Smooth muscle cell (in vitro differentiated cells): ENCODE data around the gene ARAF. TPM values are rescaled to one million over a fixed set of nuclear protein-coding genes. Genes with fewer than 3 reads are reported as not detected.

Experiments used
- DNase-seq: peaks from one replicate; lab custom pipeline; 2025; ENCODE audit not compliant: unreplicated experiment; lab: John Stamatoyannopoulos, UW
- H2AFZ ChIP-seq: fragments of 200-600 bp; sonication (generic); 2 replicates; pipeline ENCODE4 v1.6.0; 2016; ENCODE audit warnings: antibody characterized with exemption, low read depth, mild to moderate bottlenecking
- H3F3A ChIP-seq: fragments of 200-600 bp; sonication (generic); 2 replicates; pipeline ENCODE4 v1.6.0; 2017; ENCODE audit warnings: antibody characterized with exemption, low read depth
- H3K27ac ChIP-seq: fragments of 200-600 bp; sonication (generic); 2 replicates; pipeline ENCODE4 v1.5.1; 2016; ENCODE audit warnings: low read depth, mild to moderate bottlenecking
- H3K27me3 ChIP-seq: fragments of 200-600 bp; sonication (generic); 2 replicates; pipeline ENCODE4 v1.6.1; 2016; ENCODE audit warnings: low read depth, mild to moderate bottlenecking
- H3K36me3 ChIP-seq: fragments of 200-600 bp; sonication (generic); 2 replicates; pipeline ENCODE4 v1.5.1; 2016; ENCODE audit warnings: low read depth
- H3K4me1 ChIP-seq: fragments of 200-600 bp; sonication (generic); 2 replicates; pipeline ENCODE4 v1.5.1; 2016; ENCODE audit warnings: low read depth
- H3K4me2 ChIP-seq: fragments of 200-600 bp; sonication (generic); 2 replicates; pipeline ENCODE4 v1.6.0; 2016; ENCODE audit warnings: mild to moderate bottlenecking
- H3K4me3 ChIP-seq: fragments of 200-600 bp; sonication (generic); 2 replicates; pipeline ENCODE4 v1.5.1; 2016; ENCODE audit warnings: mild to moderate bottlenecking
- H3K79me2 ChIP-seq: fragments of 200-600 bp; sonication (generic); 2 replicates; pipeline ENCODE4 v1.6.0; 2016; ENCODE audit warnings: low read depth, mild to moderate bottlenecking
- H3K9ac ChIP-seq: fragments of 200-600 bp; sonication (generic); 2 replicates; pipeline ENCODE4 v1.6.0; 2016; ENCODE audit warnings: low read depth
- H3K9me3 ChIP-seq: fragments of 200-600 bp; sonication (generic); replicated peaks from 2 replicates; pipeline ENCODE4 v1.5.1; 2016; ENCODE audit warnings: low read depth
- H4K20me1 ChIP-seq: fragments of 200-600 bp; sonication (generic); 2 replicates; pipeline ENCODE4 v1.6.0; 2016; ENCODE audit warnings: low read depth
- WGBS: methylation state at CpG from one replicate; pipeline ENCODE4 v1.1.7; 2016; ENCODE audit warnings: low lambda C conversion rate; 5-methylcytosine and 5-hydroxymethylcytosine counted together
- polyA plus RNA-seq: library from polyadenylated mRNA; unstranded; fragments of >200 nt; fragmentation: Nextera tagmentation; extraction: Ambion mirVana; gene quantifications from 2 replicates; pipeline ENCODE4 v1.2.1, GENCODE V29; 2016
- total RNA-seq: library from RNA; depleted of rRNA; stranded (reverse); fragments of >200 nt; gene quantifications from 2 replicates; pipeline ENCODE4 v1.2.3, GENCODE V29; 2014
- TF ChIP-seq, protein P1 (sequence below): fragments of 200-600 bp; sonication (generic); IDR thresholded peaks from 2 replicates; pipeline ENCODE4 v1.5.1; 2017; ENCODE audit warnings: borderline replicate concordance, mild to moderate bottlenecking, antibody characterized with exemption; ENCODE audit not compliant: insufficient read depth, poor library complexity, severe bottlenecking

Gene ARAF
- total and polyA plus RNA-seq, 2 experiments from 2014 or later, result 33.1 to 63.1 TPM

DNA sequence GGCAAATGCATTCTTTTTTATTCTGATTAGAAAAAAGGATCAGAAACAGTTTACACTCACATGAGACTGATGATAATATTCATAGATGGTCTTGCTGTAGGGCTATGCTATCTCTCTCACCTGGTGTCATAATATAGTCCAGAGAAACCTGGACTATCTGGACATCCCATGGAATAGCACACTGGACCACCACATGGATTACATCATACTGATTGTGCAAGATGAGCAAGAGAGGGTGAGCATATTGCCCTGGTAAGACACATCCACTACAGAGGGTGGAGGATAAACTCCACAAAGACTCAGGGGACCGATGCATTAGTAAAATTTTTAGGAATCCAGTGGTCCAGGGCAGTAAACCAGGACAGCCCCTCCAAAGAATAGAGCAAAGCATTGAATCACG is 50.5 kb downstream of the ARAF start:
- DNase-seq, result no peak
- Histone ChIP-seq H3K27ac (no peak overlapping the region), H3K4me1 (no peaks in the 10 kb centered on the region), H3K9ac (no peak overlapping the region), H3K27me3 (no peaks in the 10 kb centered on the region), H3K9me3 (no peaks in the 10 kb centered on the region), H4K20me1 (no peaks in the 10 kb centered on the region), H2AFZ (no peak overlapping the region), H3F3A (no peaks in the 10 kb centered on the region), H3K79me2 (no peaks in the 10 kb centered on the region), H3K36me3 (no peaks in the 10 kb centered on the region), H3K4me3 (no peak overlapping the region), H3K4me2 (no peak overlapping the region)
- 61% methylated on average over 2 of the region's 2 CpGs for WGBS
- TF ChIP-seq, protein P1, sequence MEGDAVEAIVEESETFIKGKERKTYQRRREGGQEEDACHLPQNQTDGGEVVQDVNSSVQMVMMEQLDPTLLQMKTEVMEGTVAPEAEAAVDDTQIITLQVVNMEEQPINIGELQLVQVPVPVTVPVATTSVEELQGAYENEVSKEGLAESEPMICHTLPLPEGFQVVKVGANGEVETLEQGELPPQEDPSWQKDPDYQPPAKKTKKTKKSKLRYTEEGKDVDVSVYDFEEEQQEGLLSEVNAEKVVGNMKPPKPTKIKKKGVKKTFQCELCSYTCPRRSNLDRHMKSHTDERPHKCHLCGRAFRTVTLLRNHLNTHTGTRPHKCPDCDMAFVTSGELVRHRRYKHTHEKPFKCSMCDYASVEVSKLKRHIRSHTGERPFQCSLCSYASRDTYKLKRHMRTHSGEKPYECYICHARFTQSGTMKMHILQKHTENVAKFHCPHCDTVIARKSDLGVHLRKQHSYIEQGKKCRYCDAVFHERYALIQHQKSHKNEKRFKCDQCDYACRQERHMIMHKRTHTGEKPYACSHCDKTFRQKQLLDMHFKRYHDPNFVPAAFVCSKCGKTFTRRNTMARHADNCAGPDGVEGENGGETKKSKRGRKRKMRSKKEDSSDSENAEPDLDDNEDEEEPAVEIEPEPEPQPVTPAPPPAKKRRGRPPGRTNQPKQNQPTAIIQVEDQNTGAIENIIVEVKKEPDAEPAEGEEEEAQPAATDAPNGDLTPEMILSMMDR, result no peak

DNA sequence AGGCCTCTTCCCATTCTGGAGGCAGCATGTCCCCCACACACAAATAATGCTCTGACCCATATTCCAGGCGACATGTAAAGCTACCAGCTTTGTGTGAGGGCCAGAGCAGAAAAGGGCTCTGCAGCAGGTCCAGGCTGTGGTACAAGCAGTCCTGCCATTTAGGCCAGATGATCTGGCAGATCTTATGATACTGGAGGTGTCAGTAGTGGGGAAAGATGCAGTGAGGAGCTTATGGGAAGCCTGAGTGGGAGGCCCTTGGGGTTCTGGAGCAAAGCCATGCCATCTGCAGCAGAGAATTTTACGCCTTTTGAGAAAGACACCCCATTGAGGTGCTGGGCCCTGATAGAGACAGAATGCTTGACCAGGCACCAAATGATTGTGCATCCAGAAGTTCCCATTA is 50.9 kb downstream of the ARAF start:
- no peaks in the 10 kb centered on the region for H4K20me1 ChIP-seq
- H2AFZ ChIP-seq, result no peak overlapping the region
- no peaks in the 10 kb centered on the region for H3K4me1 ChIP-seq
- H3K36me3 ChIP-seq, result no peaks in the 10 kb centered on the region
- no peak overlapping the region for H3K9ac ChIP-seq
- TF ChIP-seq, protein P1, result no peak
- 77% methylated on average over 2 of the region's 2 CpGs for WGBS
- no peak overlapping the region for H3K27ac ChIP-seq
- DNase-seq, result no peak
- no peaks in the 10 kb centered on the region for H3K9me3 ChIP-seq
- H3K27me3 ChIP-seq, result no peaks in the 10 kb centered on the region
- H3K79me2 ChIP-seq, result no peaks in the 10 kb centered on the region
- no peak overlapping the region for H3K4me2 ChIP-seq
- no peak overlapping the region for H3K4me3 ChIP-seq
- no peaks in the 10 kb centered on the region for H3F3A ChIP-seq

DNA sequence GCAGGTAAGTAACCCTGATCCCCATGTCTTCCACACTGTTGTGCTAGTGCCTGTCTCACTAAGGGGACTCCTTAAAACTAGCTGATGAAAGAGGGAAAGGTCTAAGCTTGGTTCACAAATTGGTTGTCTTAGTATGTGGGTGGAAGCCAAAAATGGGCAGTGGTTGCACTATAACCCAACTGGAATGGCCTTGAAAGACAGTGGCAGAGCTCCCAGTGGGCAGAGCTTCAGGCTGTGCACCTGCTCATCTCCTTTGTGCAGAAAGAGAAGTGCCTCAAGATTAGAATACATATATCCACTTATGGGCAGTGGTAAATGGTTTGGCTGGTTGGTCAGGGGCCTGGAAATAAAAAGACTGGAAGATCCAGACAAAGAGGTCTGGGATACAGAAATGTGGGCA is 51.4 kb downstream of the ARAF start:
- Histone ChIP-seq H4K20me1 (no peaks in the 10 kb centered on the region), H3K4me2 (no peak overlapping the region), H3F3A (no peaks in the 10 kb centered on the region), H3K27ac (no peak overlapping the region), H3K9me3 (no peaks in the 10 kb centered on the region), H2AFZ (no peak overlapping the region), H3K9ac (no peak overlapping the region), H3K27me3 (no peaks in the 10 kb centered on the region), H3K4me1 (no peaks in the 10 kb centered on the region), H3K4me3 (no peak overlapping the region), H3K36me3 (no peaks in the 10 kb centered on the region), H3K79me2 (no peaks in the 10 kb centered on the region)
- DNase-seq, result no peak
- TF ChIP-seq, protein P1, result no peak

DNA sequence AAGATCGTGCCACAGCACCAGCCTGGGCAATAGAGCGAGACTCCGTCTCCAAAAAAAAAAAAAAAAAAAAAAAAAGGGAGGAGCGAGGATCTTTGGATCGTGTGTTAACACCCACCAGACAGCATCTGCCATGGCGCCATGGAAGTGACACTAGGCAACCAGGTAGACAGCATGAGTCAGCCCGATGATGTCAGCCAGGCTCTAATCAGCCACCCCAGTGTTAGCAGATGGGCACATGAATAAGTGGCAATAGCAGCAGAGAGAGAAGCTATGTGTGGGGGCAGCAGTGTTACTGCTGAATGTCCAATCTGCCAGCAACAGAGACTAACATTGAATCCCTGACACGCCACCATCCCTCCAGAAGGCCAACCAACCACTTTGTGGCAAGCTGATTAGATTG is 52.1 kb downstream of the ARAF start:
- H3K9me3 ChIP-seq, result no peaks in the 10 kb centered on the region
- H3K36me3 ChIP-seq, result no peaks in the 10 kb centered on the region
- no peaks in the 10 kb centered on the region for H3K79me2 ChIP-seq
- no peaks in the 10 kb centered on the region for H3F3A ChIP-seq
- H3K4me2 ChIP-seq, result no peak overlapping the region
- H3K9ac ChIP-seq, result no peak overlapping the region
- no peaks in the 10 kb centered on the region for H3K4me1 ChIP-seq
- DNase-seq, result no peak
- no peak overlapping the region for H2AFZ ChIP-seq
- H3K27ac ChIP-seq, result no peak overlapping the region
- no peaks in the 10 kb centered on the region for H4K20me1 ChIP-seq
- TF ChIP-seq, protein P1, result no peak
- H3K4me3 ChIP-seq, result no peak overlapping the region
- no peaks in the 10 kb centered on the region for H3K27me3 ChIP-seq
- 89% methylated on average over 8 of the region's 8 CpGs for WGBS
